Germinal center (tissue), 1 donor: ENCODE data around the gene CNN3.
"Not testable (repeated sequence)": the region's sequence is repeated elsewhere in the genome, so short reads cannot be mapped to it uniquely, and the experiment has no call there.

Experiments
- DNase-seq: peaks from one replicate; pipeline ENCODE4 v3.0.0; 2012; ENCODE audit warnings: mixed read lengths, low spot score

The CNN3 gene

DNA sequence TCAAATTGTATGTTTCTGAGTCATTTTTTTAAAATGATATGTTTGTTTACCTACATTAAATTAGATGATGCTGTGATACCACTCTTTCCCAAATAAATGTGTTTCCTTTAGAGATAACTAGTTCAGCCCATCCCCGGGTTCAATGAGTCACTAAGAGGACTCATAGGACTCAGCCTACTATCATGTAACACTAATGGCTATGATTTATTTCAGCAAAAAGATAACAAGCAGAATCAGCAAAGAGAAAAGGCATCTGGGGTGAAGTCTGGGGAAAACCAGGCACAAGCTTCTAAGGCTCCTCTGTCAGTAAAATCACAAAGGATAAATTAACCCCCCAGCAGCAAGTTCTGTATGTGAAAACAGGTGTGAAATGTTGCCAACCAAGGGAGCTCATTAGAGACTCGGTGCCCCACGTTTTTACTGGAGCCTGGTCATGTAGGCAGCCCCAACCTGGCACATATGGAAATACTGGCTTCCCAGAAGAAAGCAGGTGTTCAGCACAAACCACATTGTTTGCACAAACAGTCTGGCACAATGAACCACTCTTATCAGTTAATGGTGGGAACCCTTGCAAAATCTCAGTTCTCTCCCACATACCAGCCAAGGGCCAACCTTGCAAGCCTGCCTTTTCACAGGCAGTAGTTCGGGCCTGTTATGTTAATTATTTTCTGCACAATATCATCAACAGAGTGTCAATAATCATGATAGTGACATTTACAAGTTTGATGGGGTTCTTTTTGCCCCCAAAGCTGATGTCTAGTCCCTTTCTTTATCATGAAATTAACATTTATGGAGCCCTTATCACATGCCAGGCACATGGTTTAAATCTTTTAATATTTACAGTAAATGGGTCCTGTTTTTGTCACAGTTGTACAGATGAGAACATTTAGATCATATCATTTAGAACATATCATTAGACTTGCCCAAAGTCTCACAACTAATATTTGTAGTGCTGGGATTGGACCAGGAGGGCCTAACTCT, 23.1 kb upstream of the CNN3 start:
- DNase-seq, result no peak

DNA sequence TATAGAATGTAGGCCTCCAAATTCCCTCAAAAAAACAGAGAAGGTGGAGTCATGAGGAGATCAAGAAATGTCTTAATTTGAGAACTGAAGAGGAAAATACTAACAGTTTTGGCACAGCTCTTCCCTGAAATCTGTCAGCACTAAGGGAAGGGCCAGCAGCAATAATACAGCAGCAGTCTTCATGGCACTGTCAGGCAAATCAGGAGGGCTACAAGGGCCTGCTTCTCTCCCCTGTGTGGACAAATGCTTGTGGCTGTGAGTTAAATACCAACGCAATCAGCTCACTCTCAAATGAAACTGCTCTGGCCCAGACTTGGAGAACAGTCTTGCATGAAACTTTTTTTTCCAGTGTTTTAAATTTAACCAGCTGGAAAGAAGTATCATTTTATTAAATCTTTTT, 20.5 kb upstream of the CNN3 start:
- DNase-seq, result no peak

DNA sequence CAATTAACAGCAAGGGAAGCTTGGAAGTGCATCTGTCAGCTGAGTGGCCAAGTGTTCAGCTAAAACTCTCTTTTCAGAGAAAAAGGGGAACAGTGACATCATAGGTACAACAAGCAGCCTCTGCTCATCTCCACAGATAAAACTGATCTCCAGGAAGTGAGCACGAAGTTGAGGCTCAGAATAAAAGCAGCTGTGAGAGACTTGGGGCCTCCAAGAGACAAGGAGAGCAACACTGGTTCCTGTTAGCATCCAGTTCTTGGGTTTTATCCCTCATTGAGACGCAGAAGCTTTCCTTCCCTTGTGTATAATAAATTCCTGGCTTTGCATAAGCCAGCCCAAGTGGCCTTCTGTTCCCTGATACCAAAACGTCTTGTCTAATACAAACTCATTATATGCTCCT, 20.0 kb upstream of the CNN3 start:
- no peak for DNase-seq

DNA sequence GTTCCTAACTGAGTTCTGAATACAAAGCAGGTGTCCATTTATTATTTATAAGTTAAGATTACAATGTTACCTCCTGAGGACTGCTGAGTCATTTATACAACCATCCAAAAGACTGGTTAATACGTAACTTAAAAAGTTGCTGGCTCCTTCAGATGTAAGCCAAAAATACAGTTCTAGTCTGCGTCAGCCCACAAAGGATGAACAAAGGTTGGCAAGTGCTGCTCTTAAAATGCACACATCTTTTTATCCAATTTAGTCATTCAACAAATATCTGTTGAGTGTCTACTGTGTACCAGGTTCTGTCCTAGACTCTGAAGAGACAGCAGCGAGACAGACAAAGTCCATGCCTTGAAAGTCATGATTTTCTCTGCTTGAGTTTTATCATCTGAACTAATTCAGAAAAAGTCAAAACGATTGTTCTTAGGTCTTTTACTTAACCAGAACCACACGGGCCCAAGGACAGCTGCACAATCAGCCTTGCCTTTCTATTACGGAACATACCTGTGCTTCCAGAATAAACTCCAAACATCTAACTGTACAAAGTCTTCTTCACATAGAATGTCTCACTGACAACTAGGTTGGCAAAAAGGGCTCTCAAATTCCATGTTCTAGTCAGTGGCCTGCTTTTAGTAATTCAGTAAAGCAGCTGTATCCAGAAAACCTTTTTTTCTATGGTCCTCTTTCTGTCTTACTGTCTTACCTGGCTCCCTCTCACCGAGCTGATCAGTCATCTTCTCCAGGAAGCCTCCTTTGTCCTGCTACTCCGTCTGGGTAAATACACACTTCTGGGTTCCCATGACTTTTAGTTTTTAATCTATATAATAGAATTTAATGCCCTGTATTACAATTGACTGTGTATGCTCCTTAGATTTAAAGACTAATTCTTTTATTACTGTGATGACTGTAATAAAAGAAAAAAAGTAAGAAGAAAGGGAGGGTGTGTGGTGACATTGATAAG, 15.5 kb upstream of the CNN3 start:
- no peak for DNase-seq

DNA sequence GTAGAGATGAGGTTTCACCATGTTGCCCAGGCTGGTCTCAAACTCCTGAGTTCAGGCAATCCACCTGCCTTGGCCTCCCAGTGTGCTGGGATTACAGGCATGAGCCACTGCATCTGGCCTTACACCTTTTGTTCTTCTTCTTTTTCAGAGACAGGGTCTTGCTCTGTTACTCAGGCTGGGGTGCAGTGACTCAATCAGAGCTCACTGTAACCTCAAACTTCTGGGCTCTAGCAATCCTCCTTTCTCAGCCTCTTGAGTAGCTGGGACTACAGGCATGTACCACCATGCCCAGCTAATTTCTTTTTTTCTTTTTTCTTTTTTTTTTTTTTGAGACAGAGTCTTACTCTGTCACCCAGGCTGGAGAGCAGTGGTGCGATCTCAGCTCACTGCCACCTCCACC, 14.6 kb upstream of the CNN3 start:
- DNase-seq, result not testable (repeated sequence)

DNA sequence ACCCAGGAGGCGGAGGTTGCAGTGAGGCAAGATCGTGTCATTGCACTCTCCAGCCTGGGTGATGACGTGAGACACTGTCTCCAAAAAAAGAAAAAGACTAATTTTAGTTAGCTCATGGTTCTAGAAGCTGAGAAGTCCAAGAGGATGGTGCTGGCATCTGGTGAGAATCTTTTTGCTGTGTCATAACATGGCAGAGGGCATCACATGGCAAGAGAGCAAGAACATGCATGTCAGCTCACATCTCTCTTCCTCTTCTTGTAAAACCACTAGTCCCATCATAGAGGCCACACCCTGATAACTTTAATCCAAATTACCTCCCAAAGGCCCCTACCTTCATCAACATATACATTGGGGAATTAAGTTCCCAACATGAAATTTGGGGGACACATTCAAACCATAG, 13.8 kb upstream of the CNN3 start:
- no peak for DNase-seq

DNA sequence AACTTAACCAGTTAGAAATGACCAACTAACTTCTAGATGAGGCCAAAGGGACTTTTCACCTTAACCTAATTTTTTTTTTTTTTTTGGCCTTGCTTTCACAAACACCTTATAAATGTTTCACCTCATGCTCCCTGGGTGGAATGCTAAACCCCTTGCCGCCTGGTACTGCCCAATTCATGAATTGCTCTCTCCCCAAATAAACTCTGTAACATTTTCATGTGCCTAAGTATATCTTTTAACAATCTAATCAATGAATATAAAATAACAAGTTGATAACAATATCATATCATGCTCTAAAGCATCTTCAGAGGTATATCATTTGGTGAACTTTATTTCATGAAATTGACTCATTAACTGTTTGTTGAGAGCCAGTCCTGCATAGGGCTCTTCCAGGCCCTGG, 10.9 kb upstream of the CNN3 start:
- DNase-seq, result no peak

DNA sequence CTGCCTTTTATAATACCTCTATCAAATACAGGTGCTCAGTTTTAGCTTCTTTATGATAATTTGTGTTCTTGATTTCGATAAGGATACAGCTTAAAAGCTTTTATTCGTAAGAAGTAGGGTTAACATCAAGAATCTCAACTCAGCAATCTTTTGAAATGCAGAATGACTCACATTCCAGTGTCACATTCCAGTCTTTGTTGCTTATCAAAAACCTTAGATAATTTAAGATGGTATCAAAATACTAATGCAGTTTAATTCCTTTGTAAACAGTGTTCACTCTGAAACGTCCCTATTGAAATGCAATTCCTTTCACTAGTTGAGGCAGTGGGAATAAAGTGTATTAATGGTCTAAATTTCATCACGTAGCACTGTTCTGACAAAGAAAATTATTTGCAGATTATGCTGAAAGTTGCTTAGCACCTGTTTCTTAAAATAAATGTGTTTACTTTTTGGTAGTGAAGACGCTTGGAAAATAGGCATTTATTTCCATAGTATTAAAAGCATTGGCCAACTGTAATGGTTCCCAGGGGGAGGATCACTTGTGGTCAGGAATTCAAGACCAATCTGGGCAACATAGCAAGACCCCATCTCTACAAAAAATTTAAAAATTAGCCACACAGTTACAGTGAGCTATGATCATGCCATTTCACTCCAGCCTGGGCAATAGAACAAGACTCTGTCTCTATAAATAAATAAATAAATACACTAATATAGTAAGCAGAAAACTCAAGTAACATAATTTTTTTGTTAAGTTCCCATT, 10.1 kb upstream of the CNN3 start:
- DNase-seq, result no peak

DNA sequence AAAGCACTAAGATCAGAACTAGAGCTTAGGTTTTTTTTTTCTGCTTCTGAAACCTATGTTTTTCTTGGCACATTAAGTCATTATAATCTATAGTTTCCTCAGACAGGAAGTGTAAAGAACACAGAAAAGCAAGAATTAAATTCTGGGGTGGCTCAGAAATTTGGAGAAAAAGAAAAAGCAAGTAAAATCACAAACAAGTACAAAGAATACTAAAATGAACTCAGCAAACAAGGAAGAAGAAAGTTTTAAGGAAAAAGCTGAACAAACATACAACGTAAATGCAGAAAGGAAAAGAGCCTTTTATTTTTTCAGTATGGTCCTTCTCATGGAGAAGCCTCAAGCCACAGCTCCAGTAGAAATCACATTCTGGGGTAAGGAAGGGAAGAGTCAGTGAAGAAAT, 8.6 kb upstream of the CNN3 start:
- DNase-seq, result no peak

DNA sequence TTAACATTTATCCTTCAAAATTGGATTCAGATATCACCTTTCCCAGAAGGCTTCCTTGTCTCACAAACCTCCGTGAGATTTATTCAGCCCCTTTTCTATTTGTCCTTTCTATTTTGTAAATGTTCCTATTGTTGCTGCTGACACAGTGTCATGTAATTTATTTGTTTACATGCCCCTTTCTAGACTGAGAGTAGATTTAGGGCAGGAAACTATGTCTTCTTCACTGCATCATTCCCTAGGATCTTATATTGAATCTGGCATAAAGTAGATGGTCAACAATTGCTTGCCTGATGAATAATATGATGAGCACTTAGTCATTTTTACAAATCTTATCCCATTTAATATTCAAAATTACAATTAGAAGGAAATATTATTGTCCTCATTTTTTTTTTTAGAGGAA, 8.1 kb upstream of the CNN3 start:
- DNase-seq, result no peak

DNA sequence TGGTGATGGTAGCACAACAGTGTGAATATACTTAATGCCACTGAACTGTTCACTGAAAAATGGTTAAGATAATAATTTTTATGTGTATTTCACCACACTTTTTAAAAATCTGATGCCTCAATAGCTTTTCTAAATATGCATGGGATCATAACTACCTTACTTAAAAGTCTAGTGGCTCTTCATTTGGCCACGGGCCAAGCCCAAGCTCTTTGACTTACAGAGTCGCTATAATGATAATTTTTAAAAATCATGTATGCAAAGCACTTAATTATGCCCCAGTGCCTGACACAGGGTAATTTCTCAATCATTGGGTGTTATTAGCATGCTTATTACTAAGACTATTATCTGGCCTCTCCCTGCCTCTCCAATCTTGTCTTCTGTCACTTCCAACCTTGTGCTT, 7.6 kb upstream of the CNN3 start:
- no peak for DNase-seq

DNA sequence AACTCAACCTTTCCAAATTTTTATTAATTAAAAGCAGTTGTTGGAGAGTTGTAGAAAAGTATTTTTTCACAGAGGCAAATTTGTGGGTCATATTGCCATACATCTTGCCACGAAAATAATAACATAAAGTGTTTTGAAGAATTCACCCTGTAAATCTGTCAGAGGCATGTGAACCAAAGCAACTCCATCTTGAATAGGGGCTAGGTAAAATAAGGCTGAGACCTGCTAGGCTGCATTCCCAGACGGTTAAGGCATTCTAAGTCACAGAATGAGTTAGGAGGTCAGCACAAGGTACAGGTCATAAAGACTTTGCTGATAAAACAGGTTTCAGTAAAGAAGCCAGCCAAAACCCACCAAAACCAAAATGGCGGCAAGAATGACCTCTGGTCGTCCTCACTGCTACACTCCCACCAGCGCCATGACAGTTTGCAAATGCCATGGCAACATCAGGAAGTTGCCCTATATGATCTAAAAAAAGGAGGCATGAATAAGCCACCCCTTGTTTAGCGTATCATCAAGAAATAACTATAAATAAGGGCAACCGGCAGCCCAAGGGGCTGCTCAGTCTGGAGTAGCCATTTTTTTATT, 4.4 kb upstream of the CNN3 start:
- no peak for DNase-seq

DNA sequence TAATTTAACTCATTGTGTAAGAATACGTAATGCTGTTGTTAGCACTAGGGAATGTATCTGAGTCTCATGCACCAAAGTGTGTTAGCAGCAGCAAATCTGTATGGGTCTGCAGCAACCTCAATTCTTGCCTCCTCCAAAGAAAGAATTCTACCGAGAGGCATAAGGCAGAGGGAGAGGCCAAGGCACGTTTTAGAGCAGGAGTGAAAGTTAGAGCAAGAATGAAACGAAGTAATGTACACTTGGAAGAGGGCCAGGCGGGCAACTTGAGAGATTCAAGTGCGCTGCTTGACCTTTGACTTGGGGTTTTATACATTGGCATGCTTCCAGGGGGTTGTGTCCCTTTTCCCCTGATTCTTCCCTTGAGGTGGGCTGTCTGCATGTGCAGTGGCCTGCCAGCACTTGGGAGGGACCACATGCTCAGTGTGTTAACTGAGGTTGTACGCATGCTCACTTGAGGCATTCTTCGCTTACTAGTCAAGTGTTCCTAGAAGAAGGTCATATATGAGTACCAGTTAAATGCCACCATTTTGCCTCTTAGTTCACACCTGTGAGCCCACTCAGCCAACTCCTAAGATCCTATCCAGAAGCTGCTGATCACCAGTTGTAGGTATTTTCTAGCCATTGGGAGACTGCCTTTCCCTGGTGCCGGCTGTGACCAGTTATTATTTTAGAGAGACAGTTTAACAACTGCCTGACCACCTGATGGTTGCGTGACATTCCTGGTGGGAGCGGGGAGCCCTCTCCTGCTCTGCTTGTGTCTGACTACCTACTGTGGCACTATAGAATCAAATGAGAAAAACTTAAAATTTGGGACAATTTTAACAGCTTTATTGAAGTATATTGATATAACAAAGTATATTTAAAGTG, 2.7 kb upstream of the CNN3 start:
- DNase-seq, result no peak

DNA sequence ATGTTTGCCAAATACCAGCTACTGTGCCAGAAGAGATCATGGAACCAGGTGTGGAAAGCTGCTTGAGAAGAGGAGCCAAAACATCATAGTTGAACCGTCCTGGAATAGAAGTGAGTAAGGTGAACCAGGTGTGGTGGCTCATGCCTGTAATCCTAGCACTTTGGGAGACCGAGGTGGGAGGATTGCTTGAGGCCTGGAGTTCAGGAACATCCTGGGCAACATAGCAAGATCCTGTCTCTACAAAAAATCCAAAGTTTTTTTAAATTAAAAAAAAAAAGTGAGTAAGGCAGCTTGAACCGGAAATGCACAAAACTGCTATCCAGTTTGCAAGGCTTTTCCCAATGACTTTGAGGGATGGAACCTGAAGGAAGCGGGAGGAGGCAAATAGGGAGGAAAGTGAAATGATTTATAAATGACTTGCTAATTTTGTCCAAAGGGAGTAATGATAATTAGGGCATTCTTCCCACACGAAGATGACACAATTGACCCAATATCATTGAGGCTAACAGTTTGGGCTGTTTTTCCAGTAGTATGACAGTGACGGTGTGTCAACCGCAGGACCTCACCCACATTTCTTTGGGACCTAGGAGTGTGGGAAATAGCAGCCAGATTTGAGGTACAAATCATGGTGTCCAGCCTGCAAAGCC, 1.5 kb upstream of the CNN3 start:
- no peak for DNase-seq

DNA sequence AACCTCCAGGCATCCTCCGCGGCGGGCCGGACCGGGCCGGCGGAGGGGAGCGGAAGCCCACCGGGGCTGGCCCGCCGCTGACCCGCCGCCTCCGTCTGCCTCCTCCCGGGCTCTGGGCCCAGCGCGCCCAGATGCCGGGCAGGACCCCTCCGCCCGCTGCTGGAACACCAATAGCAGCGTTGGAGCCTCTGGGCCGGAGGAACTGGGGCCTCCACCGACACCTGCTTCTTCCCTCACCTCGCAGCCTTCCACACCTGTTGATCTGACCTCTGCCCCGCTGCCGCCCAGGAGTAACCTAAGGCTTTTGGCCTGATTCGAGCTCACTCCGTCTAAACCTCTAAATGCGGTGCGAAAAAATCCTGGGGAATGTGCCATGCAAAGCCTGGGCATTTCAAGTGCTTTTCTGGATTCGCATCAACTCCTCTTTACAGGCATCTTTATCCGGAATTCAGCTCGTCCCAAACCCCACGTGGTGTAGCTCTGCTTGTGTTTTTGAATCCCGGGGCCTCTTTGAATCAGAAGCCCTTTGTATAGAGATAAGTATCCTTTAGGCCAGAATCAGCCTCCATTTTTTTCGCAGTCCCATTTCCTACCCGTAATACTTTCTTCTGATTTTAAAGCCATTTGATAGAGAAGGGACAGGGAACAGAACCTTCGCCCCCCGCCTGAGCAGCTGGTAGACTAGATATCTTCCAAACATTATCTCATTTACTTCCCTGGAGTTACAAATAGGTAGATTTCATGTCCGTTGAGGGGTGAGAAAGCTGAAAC, 680 bp upstream of the CNN3 start:
- no peak for DNase-seq

DNA sequence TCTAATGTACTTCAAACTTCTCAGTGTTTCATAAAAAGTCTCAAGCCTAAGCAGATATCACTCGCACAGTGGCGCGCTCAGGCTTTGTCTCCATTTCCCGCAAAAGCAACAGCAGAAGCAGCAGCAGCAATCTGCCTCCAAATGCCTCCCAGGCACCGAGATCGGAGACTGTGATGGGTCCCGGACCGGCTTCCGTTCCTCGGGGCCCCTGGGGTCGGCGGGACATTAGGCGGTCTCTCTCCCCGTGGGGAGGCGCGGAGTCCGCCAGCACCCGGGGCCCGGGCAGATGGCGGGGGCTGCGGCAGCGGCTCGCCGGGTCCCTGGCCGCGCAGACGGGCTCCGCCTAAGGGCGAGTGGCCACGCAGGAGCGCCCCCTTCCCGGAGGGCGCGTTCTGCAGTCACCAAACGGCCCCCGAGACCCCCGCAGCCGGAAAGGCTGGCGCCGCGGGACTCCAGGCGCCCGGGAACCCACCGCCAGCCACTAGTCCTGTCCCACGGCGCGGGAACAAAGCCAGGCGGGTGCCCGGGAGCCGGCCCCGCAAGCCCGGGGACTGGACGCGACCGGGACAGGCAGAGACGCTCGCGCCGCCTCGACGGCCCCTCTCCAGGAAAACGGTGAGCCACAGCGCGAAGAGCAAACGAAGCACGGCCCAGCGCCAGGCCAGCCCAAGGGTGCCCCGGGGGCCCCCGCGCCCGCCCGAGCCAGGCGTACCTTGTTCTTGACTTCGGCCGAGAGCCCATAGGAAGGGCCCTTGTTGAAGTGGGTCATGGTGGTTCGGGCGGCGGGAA, 590 bp downstream of the CNN3 start:
- peak; percentile 33 for DNase-seq

DNA sequence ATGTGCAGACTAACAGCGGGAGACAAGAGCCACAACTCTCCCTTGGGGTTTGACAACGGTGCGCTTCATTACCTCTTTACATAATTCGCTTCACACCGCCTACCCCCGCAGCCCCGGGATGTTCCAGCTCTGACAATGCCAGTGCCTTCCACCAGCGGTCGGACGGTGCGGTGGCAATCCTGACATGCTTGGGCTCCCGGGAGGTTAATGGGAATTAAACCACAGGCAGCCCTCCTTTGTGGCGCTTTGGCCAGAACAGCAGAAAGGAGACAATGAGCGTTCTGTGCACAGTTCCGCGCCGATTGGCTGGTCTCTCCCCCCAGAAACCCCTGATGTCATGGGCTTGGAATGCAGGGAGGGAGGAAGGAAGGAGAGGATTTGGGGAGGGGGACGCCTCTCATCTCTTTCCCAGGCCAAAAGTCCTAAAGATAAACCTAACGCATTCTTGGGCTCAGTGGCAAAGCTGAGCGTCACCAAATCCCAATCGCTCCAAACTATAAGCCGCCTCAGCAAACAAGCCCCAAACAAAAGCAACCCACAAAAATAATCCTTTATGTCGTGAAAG, 1.3 kb downstream of the CNN3 start:
- DNase-seq, result peak; percentile 47

DNA sequence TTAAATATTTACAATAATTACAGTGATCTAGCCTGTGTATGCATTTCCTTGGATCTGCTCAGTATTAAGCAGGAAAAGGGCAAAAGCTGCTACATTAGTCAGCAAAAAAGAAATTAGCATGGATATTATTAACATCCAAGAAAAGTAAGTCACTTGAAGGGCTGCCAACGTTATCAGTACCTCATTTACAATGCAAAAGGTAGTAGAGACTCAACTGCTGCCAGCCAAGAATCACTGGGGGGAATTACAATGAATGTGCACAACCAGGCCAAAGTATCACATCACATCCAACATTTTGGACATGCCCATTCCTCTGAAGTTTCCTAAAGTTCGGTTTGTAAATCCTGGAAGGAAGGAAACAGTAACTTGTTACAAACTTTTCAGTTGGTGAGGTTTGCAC, 1.9 kb downstream of the CNN3 start:
- DNase-seq, result no peak
